ENCODE measurements around the gene ACER3.
"Not testable (repeated sequence)": the region's sequence is repeated elsewhere in the genome, so short reads cannot be mapped to it uniquely, and the experiment has no call there.

ACER3 gene

DNA sequence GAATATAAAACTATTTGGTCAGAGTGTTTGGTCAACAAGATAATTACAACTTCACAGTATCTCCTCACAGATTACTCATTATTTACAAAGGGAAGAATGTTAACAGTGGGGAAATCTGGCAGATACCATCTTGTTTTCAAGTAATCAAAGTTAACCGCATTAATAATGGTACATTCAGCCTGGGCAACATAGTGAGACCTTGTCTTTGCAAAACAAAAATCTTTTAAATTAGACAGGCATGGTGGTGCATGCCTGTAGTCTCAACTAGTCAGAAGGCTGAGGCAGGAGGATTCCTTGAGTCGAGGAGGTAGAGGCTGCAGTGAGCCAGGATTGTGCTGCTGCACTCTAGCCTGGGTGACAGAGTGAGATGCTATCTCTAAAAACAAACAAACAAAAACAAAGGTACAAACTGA lies 78.5 kb downstream of the ACER3 start:
- peak; percentile 46 for DNase-seq

- no peak for DNase-seq
These were observed 83.5 kb downstream of the ACER3 start for GRCh38 chr11:76944225-76944624.

- no peak for DNase-seq
These were observed 85.5 kb downstream of the ACER3 start for GRCh38 chr11:76946223-76946622.

DNA sequence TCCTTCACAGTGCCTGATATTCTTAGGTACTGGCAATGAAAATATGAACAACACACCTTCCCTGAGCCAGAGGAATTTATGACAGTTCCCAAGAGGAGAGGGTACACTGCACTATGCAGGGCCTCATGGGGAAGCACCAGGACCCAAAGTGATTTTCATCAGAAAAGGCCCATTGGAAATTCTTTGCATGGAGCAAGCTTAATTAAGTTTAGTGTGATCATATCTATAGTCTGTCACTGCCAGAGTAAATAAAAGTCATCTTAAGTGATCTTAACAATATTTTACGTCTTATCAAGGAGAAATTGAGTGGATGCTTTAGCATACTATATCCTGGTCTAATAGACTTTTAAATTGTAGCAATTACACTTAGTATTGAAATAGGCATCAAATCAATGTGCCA lies 86.5 kb downstream of the ACER3 start:
- DNase-seq: no peak

- no peak for DNase-seq
These were observed 87.1 kb downstream of the ACER3 start for GRCh38 chr11:76947800-76948199.

DNA sequence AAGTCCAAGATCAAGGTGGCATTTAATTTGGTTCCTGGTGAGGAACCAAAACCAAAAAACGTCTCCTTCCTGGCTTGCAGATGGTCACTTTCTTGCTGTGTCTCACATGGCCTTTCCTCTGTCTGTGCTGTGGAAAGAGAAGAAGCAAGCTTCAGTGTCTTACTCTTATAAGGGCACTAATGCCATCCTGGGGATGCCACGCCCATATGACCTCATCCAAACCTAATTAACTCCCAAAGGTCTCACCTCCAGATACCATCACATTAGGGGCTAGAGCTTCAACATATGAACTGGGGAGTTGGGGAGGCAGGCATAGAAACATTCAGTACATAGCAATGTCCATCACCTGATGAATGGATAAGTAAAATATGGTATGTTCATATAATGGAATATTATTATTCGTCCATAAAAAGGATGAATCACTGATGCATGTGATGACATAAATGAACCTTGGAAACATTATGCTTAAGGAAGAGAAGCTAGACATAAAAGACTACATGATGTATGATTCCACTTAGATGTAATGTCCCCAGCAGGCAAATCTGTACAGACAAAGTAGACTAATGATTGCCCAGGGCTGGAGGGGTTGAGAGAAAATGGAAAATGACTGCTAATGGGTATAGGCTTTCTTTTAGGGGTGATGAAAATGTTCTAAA lies 94.9 kb downstream of the ACER3 start:
- DNase-seq: no peak

GRCh38 chr11:76962583-76963416 lies 102.1 kb downstream of the ACER3 start:
- no peak for DNase-seq

GRCh38 chr11:76963417-76964168 lies 102.9 kb downstream of the ACER3 start:
- not testable (repeated sequence) for DNase-seq

- no peak for DNase-seq
These were observed 111.3 kb downstream of the ACER3 start for GRCh38 chr11:76972051-76972450.

DNA sequence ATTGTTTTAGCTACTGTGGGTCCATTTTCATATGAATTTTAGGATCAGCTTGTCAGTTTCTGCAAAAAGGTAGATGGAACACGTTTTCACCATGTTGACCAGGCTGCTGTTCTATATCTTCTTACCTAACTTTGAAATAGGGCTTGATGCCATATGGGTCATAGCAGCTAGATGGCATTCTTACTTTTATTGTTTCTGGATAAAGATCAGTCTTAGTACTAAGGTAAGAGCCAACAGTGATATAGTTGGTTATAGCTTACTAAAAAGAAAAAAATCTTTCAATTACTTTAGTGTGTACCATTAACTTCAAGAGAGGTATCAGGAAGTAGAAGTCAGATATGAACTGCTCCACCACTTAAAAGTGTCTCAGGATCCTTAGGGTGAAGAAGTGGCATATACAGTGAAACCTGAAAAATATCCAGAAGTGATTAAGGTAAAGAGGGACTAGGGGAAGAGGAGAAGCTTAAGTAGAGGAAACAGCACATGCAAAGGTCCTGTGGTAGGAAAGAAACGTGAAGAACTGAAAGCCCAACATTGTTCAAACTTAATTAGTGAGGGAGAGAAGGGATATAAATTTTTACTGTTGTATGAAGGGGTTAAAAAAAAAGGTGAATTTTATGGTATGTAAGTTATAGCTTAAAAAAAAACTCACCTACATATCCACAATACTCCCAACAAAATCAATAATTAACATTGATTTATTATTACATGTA lies 113.6 kb downstream of the ACER3 start:
- DNase-seq: no peak

DNA sequence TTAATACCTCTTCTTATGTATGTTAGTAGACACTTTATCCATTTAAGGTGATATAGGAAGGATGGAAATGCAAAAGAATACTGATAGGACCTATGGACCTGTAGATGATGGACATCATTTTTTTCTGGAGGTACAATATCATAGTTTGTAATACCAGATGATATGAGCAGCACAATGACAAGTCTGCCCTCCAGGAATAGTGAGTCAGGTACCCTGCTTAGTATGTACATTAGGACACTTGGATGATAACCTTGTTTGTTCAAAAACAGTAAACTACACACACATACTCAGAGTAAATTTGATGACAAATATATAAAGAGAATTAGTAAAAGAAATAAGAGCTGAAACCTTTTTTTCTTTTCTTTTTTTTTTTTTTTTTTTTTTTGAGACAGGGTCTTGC lies 114.8 kb downstream of the ACER3 start:
- no peak for DNase-seq

GRCh38 chr11:76977791-76978190 lies 117.1 kb downstream of the ACER3 start:
- DNase-seq: no peak

GRCh38 chr11:76978239-76978638 lies 117.5 kb downstream of the ACER3 start:
- DNase-seq: no peak

GRCh38 chr11:76978818-76979217 lies 118.1 kb downstream of the ACER3 start:
- DNase-seq: no peak

GRCh38 chr11:76980196-76980595 lies 119.5 kb downstream of the ACER3 start:
- DNase-seq: no peak

DNA sequence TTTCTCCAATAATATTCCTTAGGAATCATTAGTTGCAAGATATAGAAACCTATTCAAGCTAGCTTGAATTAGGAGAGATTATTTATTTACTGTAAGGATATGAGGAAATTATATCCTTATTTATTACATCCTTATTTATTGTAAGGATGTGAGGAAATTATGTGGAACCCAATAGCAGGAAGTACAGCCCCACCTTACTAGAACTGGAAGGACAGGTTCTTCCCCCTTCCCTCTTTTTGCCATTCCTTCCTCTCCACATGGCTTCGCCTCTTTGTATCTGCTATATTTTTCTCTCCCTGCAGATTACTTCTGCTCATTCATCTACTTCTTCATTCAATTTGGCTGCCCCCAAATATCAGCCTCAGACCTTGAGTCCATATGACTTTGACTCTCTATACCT lies 124.0 kb downstream of the ACER3 start:
- no peak for DNase-seq

DNA sequence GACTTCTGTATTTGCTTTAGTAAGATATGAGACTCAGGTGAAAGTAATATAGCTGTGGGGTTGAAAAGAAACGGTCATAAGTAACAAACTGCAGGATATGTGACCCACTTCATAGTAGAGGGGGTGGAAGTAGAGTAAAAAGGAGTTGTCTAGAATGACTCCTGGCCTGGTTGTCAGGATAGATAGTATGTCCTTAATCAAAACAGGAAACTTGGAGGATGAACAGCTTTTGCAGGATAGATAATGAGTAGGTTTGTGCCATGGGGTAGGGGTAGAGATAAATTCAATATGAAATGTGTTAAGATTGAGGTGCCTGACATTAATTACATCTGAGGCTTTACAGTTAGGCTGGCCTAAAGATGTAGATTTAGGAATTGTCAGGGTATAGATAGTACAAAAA lies 126.5 kb downstream of the ACER3 start:
- no peak for DNase-seq

GRCh38 chr11:76990628-76991027 lies 129.9 kb downstream of the ACER3 start:
- no peak for DNase-seq

- DNase-seq: no peak
These were observed 134.4 kb downstream of the ACER3 start for GRCh38 chr11:76995081-76995576.

DNA sequence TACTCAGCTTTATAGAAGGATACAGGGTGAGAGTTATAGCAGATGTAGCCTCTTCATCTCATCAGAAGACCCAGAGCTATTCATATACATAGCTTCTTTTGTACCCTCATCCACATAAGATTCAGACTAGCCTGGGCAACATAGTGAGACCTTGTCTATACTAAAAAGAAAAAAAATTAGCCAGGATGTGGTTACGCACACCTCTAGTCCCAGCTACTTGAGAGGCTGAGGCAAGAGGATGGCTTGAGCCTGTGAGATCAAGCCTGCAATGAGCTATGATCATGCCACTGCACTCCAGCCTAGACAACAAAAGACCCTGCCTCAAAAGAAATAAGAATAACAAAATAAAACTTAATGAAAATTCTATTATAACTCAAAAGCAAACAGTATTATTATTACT lies 136.8 kb downstream of the ACER3 start:
- no peak for DNase-seq

GRCh38 chr11:76999597-76999996 lies 138.9 kb downstream of the ACER3 start:
- no peak for DNase-seq

DNA sequence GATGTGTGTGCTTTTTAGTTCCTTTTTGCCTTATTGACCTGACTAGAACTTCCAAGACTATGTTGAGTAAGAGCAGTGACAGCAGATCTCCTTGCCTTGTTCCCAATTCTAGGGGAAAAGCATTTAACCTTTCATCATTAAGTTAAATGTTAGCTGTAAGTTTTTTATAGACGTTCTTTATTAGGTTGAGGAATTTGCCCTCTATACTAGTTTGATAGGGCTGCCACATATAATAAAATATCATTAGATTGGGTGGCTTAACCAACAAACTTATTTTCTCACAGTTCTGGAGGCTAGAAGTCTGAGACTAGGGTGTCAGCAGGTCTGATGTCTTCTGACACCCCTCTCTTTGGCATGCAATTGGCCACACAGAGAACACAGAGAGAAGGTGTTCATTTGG lies 140.9 kb downstream of the ACER3 start:
- no peak for DNase-seq

- no peak for DNase-seq
These were observed 142.1 kb downstream of the ACER3 start for GRCh38 chr11:77002776-77003175.
